ENCODE results near the gene PRAC1.
"Not testable (repeated sequence)": the region's sequence is repeated elsewhere in the genome, so short reads cannot be mapped to it uniquely, and the experiment has no call there.

The PRAC1 gene

GRCh38 chr17:48725288-48726064 lies 3.2 kb upstream of the PRAC1 start:
- no peak for FAIRE-seq

GRCh38 chr17:48725004-48725287 lies 2.6 kb upstream of the PRAC1 start:
- FAIRE-seq = no peak

DNA sequence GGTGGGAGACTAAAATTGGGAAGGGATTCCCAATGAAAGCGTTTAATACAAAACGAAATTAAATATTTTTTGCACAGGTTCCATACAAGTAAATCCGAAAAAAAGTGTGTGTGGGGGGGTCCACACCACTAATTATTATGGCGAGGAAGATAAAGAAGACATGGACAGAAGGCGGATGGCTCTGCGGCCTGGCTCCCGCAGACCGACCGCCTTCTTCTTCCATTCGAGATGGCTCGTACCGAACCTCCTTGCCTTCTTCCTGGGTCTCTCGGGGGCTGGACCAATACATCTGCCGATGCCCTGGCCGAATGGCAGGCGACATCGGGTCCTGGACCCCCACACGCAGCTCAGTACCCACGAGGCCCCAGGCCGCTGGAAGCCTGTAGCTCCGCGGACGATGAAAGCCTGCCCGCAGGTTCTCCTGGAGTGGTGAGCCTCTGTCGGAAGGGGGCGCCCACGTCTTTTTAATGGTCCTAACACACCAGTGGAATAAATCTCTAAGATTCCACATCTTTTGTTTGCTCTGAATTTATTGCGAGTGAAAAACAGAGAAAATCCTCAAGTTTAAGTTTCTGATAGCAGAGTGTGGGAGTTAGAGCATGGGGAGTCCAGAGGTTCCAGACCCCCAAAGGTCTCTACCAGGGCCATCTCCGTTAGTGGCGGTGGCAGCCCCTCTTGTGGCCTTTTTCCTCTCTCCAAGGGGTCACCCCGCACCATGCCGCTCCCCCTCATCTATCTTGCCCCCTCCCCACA lies 2.1 kb upstream of the PRAC1 start:
- FAIRE-seq = no peak

GRCh38 chr17:48723423-48724250 lies 1.3 kb upstream of the PRAC1 start:
- FAIRE-seq = no peak

- no peak for FAIRE-seq
Observed at GRCh38 chr17:48722915-48723422, 651 bp upstream of the PRAC1 start, which contains the start of gene PRAC2. Gene PRAC2, plus strand, starts transcription at chr17:48723185. Its CDS starts 1,226 bp downstream, at chr17:48724411.

DNA sequence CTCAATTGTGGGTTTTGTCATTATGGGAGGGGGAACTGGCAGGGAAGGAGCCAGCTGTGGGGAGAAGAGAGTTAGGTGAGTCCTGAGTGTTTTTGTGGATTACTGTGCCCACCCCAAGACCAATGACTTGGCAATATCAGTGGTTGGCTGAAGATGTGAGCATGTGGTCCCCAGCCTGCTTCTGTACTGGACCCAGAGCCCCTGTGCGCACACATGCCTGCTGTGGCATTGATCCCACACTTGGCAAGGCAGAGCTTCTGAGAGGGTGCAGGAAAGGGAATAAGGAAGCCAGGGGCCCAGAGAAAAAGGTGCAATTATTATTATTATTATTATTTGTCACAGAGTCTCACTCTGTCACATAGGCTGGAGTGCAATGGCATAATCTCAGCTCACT lies 1.3 kb downstream of the PRAC1 start:
- FAIRE-seq = no peak

DNA sequence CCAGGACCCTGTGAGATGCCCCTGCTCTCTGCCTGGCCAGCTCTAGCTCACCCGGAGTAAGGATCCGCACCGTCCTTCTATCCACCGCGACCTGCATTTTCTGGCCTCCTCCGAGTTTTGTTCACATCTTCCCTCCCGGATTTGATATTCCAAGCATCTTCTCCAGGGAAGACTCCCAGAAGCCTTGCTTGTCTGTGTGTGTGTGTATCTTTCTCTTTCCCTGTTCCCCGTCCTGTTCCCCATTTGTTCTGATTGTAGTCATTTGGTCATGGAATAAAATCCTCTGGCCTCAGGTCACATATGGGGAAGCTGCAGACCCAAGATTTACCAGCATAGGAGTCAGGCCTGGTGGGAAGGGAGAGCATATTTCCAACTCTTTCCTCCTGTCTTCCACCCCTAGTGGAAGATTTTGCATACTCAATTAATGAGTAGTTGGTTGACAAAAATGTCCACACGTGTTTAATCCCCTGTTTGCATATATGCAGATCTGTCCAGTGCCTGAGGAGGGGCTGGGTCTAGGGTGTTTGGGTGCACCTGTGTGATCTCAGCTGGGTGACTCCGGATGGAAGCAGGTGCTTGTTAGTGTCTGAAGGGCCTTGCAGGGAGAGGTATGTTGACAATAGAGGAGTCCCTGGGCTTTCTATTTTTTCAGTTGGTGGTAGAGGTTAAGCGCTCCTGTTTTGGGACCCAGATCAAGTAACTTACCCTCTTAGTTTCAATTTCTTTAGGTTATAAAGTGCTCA lies 1.9 kb downstream of the PRAC1 start:
- FAIRE-seq = no peak

- FAIRE-seq = no peak
Observed at GRCh38 chr17:48719642-48720265, 2.6 kb downstream of the PRAC1 start.

DNA sequence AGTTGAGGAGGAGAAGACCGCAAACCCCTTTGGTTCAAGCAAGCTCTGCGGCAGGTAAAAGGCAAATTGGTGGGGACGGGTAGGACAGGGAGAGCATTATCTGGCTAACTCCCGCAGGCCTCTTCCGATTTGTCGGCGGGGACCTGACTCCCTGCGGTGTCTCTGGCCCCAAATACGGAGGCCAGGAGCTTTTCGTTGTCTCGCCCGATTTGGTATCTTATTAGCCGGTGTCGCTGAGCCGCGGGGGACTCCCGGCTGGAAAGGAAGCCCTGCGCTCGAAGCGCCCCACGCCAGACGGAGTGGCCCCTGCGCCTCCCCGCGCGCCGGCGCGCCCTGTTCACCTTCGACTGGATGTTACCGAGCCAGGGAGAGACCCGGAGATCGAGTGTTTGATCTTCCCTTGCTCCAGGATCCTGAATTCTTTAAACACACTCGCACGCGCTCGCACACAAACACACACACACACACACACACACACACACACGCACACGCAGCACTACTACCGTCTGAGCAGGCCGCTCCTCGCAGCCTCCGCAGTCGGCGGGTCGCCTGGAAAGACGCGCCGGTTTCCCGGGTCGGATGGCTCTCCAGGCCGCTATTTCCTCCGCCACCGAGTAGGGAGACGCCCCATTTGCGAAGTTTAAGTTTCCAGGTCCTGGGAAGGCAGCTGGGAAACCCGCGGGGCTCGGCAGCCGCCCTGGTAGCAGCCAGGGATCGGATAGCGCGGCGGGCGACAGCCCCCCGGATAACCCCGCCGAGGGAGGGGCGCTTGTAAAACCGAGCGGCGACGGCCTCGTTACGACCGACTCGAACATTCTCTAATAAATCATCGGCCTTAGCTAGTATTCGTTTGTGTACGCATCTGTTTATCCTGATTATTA lies 3.3 kb downstream of the PRAC1 start:
- no peak for FAIRE-seq

DNA sequence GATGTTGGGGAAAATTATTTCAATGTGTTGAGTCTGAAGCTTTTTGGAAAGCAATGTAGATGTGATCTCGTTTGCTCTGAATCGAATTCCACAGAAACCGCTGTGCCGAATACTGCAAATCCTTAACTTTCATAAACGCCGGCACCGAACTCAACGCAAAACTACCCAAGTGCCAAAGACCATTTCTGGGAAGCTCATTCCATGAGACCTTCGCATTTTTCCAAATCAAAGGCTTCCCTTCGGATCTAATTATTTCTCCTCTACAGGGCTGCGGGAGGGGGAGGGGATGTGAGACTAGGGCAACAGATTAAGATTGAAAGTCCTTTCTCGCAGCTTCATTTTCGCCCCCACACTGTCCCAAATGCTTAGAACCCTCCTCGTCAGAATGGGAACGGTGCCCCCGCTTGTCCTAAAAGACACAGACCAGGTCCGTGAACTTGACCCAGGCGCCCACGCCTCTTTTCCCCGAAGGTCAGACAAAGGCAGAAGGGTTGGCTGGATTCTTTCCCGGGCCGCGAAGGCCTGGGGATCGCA lies 4.0 kb downstream of the PRAC1 start:
- no peak for FAIRE-seq

- FAIRE-seq = no peak
Observed at GRCh38 chr17:48717367-48718226, 4.7 kb downstream of the PRAC1 start.

- FAIRE-seq = not testable (repeated sequence)
Observed at GRCh38 chr17:48716549-48716948, 5.8 kb downstream of the PRAC1 start.

DNA sequence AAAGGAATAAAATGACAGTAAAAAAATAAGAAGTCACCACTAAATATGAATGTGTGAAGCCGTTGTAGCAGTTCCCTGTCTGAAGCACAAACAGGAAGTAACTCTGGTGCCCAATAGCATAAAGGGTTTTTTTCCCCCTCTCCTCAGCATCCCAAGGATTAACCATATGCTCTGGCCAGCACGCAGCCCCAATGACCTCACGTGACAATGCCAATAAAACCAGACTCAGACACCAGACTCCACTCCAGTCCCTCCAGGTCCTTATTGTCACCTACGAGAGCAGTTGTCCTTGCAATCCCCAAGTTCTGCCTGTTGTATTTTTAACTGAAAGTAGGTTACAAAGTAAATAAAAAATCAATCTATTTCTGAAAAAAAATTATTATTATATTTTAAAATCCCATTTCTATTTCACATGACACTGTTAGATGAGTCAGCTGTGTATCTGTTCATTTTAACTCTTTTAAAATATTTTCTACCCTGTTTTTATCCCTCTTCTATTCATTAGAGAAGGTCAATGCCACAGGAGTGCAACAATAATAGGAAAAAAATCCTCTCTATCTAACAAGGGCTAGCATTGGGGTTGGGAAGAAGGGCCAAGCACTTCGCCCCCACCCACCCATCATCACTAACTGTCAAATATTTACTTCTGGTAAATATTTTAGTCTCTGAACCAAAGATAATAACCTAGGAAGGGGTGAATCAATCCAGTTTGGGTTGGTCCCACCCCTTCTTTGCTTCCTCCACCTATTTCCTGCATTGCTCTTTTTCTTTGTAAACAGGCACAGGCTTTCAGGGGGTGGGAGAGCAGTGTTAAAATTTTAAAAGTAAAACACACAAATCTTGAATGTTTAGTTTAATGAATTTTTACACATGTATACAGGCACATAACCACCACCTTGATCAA lies 6.6 kb downstream of the PRAC1 start:
- no peak for FAIRE-seq

DNA sequence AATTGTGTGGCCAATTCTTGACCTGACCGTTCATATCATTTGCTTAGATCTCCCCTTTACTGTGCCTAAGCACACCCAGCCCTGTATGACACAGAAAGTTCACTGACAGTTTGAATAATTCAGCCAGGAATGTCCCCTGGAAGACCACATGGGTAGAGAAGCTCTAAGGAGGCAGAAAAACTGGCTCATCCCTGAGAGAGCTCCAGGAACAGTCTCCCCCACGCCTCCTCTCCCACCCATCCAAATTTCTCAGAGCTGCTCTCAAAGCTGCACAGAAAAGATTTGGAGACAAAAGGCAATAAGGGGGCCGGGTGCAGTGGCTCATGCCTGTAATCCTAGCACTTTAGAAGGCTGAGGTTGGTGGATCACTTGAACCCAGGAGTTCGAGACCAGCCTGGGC lies 11.2 kb downstream of the PRAC1 start:
- no peak for FAIRE-seq

GRCh38 chr17:48704361-48705248 lies 17.7 kb downstream of the PRAC1 start:
- FAIRE-seq = no peak

DNA sequence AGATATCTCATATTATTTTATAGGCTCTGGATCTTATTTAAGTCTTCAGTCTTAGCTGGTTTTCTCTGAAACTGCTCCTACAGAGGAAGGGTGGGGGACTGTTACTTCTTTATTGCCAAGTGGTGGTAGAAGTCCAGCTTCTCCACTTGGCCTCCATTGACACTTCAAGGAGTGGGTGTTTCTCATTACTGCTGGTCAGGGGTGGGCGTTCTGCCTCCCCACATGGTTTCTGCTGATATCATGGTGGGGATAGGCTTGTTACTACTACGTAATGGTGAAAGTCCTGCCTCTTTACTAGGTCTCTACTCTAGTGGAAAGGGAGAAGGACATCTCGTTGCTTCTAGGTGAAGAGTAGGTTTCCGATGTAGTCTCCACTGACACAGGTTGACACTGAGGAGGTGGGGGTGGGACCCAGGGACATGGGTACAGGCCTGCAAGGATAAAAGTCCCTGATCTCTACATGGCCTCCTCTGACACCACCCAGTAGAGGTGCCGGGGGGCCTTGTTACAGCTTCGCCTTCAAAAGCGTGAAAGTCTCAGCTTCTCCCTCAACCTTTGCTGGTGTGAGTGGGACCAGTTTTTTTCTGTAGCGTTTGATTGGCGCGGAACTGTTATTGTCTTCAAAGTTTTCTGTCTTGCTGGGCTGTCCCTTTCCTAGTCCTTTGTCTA lies 20.3 kb downstream of the PRAC1 start:
- FAIRE-seq = no peak

DNA sequence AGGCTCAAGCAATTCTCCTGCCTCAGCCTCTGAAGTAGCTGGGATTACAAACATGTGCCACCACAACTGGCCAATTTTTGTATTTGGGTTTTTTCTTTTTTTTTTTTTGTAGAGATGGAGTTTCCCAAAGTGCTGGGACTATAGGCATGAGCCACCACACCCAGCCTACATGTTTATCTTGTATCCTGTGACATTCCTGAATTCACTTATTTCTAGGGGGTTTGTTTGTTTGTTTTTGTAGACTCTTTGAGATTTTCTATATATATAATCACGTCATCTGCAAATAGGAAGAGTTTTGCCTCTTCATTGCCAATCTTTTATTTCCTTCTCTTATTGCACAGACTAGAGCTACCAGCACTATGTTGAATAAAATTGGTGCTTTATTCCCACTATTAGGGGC lies 29.1 kb downstream of the PRAC1 start:
- FAIRE-seq = no peak

Data from colon (tissue), 2 donors.